ENCODE results near the gene PDE11A. TPM values are rescaled to one million over a fixed set of nuclear protein-coding genes. Genes with fewer than 3 reads are reported as not detected.

PDE11A gene
- total RNA-seq (3.4 and 3.6 TPM in 2 replicates), polyA plus RNA-seq (1.6 and 1.7 TPM in 2 replicates)

DNA sequence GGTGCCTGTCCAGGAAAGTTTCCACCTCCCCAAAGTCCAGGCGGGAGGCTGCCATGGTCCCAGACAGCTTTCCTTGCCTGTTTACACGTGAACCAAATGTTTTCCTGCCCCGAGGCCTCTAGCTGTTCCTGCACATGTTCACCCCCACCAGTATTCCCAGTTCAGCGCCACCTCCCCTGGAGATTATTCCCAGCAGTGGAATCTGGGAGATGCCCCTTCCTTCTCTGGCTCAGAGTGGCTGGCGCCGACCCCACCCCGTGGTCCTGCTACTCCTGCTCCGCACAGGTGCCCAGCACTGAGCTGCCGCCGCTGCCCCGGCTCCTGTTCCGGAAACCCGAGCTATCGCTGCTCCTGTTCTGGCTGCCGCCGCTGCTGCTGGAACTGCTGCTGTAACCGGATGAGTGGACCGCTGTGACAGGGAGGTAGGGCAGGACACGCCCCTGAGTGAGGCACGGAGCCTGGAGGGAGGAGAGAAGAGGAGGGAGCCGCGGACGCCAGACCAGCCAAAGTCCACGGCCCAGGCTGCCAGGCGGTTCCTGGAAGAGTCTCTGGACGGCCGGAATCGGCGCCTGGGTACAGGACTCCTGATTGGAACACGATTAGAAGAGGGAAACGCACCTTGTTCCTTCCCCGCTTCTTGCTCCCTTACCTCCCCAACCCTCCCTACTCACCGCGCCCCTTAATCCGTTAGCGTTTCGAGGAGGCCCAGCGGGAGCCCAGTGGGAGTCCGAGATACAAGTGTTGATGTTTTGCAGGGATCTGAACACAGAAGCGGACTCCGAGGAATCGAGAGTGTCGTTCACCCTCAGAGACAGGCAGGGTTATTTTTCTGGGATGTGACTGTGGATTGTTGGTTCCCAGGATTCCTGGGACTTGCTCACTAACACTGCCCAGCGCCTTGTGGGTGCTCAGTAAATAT is at the start of gene PDE11A:
Gene PDE11A (minus strand): TSS at position 395 of the 919 bp plus-strand sequence. CDS start 340 bp downstream, at position 55.
- DNase-seq (ENCODE audit: low read depth in 1 of 2, low spot score in 1 of 2): peak; percentile 70 to 90
- Histone ChIP-seq H3K4me1 (ENCODE audit: low read depth) (no peaks in the 10 kb centered on the region), H3K9me3 (ENCODE audit: low read depth) (no peaks in the 10 kb centered on the region), H3K27ac (no peak within 1 kb of the TSS), H3K4me3 (peak within 1 kb of the TSS; percentile 40), H3K36me3 (no peaks in the 10 kb centered on the region), H3K27me3 (no peaks in the 10 kb centered on the region)
- TF ChIP-seq, protein P1, sequence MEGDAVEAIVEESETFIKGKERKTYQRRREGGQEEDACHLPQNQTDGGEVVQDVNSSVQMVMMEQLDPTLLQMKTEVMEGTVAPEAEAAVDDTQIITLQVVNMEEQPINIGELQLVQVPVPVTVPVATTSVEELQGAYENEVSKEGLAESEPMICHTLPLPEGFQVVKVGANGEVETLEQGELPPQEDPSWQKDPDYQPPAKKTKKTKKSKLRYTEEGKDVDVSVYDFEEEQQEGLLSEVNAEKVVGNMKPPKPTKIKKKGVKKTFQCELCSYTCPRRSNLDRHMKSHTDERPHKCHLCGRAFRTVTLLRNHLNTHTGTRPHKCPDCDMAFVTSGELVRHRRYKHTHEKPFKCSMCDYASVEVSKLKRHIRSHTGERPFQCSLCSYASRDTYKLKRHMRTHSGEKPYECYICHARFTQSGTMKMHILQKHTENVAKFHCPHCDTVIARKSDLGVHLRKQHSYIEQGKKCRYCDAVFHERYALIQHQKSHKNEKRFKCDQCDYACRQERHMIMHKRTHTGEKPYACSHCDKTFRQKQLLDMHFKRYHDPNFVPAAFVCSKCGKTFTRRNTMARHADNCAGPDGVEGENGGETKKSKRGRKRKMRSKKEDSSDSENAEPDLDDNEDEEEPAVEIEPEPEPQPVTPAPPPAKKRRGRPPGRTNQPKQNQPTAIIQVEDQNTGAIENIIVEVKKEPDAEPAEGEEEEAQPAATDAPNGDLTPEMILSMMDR (IDR thresholded peaks at IDR 0.05; ENCODE audit: low read depth, low read length): no peak

DNA sequence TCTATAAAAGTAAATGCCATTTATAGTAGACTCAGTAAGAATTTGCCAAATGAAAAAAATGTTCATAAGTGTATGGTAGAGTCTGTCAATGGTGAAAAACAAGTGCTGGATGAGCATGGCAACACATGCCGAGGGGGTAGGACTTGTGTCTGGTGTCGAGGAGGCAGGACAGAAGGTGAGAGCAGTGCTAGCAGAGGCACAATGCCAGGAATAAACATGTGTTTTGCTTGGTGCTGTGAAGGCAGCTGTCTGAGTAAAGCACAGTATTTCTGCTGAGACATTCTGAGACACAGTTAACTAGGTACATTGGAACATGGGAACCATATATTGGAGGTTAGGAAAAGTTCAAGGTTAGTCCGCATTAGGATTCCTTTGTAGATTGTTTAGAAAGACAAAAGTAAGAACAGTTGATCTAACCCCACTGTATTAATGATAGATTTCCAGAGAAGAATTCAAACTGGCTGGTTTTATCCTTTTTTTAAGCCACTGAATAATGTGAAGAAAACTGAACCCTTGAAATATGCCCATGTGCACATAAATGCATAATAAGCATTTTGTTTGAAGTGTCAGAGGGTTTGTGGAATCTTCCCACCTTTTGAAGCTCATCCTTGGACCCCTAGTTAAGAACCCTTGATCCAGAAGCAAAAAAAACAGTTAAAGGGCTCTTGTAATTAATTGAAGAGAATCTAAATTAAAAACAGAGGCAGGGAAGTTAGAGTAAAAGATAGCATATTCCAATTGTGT is 46.8 kb upstream of the PDE11A start:
- Histone ChIP-seq H3K4me1 (ENCODE audit: low read depth) (no peaks in the 10 kb centered on the region), H3K36me3 (peaks cover 13% of the 10 kb centered on the region), H3K27ac (no peak overlapping the region), H3K4me3 (no peak overlapping the region), H3K9me3 (ENCODE audit: low read depth) (no peaks in the 10 kb centered on the region), H3K27me3 (no peaks in the 10 kb centered on the region)
- TF ChIP-seq, protein P1 (IDR thresholded peaks at IDR 0.05; ENCODE audit: low read depth, low read length): no peak
- no peak for DNase-seq (ENCODE audit: low read depth in 1 of 2, low spot score in 1 of 2)

DNA sequence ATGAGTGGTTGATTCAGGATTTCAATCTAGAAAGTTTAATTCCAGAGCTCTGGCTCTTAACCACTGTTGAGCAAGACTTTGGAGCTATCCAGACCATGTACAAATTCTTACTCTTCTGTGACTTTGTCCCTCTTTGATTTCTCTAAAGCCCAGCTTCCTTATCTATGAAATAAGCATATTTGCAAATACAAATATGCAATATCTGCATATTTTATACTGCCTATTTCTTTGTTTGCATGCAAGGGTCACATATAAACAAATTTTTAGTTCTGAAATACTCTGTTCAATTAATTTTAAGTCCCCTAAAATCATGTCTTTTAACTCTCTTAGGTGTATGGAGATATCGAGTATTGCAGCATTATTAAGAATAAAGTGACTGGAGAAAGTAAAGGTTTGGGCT is 45.1 kb upstream of the PDE11A start:
- H3K4me1 ChIP-seq (ENCODE audit: low read depth): peaks cover 3% of the 10 kb centered on the region
- TF ChIP-seq, protein P1 (IDR thresholded peaks at IDR 0.05; ENCODE audit: low read depth, low read length): no peak
- no peak for DNase-seq (ENCODE audit: low read depth in 1 of 2, low spot score in 1 of 2)
- no peaks in the 10 kb centered on the region for H3K27me3 ChIP-seq
- no peak overlapping the region for H3K4me3 ChIP-seq
- H3K9me3 ChIP-seq (ENCODE audit: low read depth): no peaks in the 10 kb centered on the region
- no peak overlapping the region for H3K27ac ChIP-seq
- peaks cover 3% of the 10 kb centered on the region for H3K36me3 ChIP-seq

DNA sequence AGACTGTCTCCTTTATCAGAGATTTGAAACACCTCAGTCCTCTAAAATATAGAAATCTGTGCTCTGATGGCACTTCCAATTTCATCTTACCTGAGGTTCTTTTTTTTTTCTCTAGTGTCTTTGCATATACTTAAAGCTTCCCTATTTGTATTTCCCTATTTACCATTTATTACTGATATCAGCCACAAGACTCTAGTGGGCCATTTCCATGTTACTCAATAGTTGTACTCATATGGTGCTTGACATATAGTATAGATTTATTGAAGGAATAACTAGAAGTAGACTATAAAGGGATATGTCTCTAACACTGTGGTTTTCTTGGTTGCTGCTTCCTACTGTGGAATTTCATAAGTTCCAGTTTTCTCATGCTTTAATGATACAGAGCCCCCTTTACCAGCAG is 42.7 kb upstream of the PDE11A start:
- TF ChIP-seq, protein P1 (IDR thresholded peaks at IDR 0.05; ENCODE audit: low read depth, low read length): no peak
- H3K27me3 ChIP-seq: no peaks in the 10 kb centered on the region
- no peak for DNase-seq (ENCODE audit: low read depth in 1 of 2, low spot score in 1 of 2)

DNA sequence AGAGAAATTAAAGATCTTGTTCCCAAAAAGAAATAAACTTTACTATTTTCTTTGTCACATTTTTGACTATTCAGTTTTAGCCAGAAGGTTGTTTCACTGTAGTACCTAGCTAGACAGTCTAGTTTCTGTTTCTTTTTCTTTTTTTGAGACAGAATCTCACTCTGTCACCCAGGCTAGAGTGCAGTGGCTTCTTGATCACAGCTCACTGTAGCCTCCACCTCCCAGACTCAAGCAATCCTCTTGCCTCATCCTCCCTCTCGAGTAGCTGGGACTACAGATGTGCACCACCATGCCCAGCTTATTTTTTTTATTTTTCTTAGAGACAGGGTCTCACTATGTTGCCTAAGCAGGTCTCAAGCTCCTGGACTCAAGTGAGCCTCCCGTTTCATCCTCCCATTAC is 41.9 kb upstream of the PDE11A start:
- DNase-seq (ENCODE audit: low read depth in 1 of 2, low spot score in 1 of 2): no peak
- TF ChIP-seq, protein P1 (IDR thresholded peaks at IDR 0.05; ENCODE audit: low read depth, low read length): no peak
- Histone ChIP-seq H3K4me3 (no peak overlapping the region), H3K9me3 (ENCODE audit: low read depth) (no peaks in the 10 kb centered on the region), H3K27me3 (no peaks in the 10 kb centered on the region), H3K27ac (no peak overlapping the region), H3K36me3 (no peaks in the 10 kb centered on the region), H3K4me1 (ENCODE audit: low read depth) (peaks cover 3% of the 10 kb centered on the region)

More for the DNA sequence above, 42.7 kb upstream of the PDE11A start:
- Histone ChIP-seq H3K4me1 (ENCODE audit: low read depth) (peaks cover 3% of the 10 kb centered on the region), H3K27ac (no peak overlapping the region), H3K4me3 (no peak overlapping the region), H3K36me3 (no peaks in the 10 kb centered on the region), H3K9me3 (ENCODE audit: low read depth) (no peaks in the 10 kb centered on the region)
